Epithelial cell of proximal tubule (primary cell): ENCODE results near the gene DYRK2. TPM values are rescaled to one million over a fixed set of nuclear protein-coding genes. Genes with fewer than 3 reads are reported as not detected.

ENCODE experiments used
- DNase-seq: peaks from one replicate; pipeline ENCODE4 v3.0.0-alpha.2; 2011; ENCODE audit warnings: low read depth
- H3K4me3 ChIP-seq: 2 replicates; pipeline ENCODE4 v1.5.1; 2011; ENCODE audit warnings: low read depth, mild to moderate bottlenecking, low read length
- total RNA-seq: library from RNA; depleted of rRNA; stranded (reverse); fragments of >200 nt; gene quantifications from 2 replicates; pipeline ENCODE4 v1.2.3, GENCODE V29; 2015
- TF ChIP-seq, protein P1 (sequence below): conservative IDR thresholded peaks from 2 replicates; pipeline ENCODE4 v1.5.1; 2012; ENCODE audit warnings: low read depth, mild to moderate bottlenecking, low read length

DYRK2 gene
- total RNA-seq, 1 donor from 2014 or later: 29.6 TPM

DNA sequence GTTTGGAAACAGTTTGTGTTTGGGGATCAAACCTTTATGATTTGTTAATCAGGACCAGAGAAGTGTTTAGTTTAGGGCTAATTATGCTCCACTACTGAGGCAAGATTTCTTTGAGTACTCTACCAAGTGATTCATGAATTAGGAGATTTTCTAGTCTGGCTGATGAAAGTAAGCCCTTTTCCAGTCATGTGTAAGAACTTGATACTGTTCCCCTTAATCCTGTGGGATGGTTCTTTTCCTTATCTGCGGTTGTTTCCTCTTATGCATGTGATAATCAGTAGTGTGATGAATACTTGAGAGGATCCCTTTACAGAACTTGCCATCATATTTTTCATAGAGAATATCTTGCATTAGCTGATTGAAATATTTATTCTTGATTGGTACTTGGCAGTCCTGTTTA is 42.1 kb downstream of the DYRK2 start:
- H3K4me3 ChIP-seq: no peak overlapping the region
- TF ChIP-seq, protein P1, sequence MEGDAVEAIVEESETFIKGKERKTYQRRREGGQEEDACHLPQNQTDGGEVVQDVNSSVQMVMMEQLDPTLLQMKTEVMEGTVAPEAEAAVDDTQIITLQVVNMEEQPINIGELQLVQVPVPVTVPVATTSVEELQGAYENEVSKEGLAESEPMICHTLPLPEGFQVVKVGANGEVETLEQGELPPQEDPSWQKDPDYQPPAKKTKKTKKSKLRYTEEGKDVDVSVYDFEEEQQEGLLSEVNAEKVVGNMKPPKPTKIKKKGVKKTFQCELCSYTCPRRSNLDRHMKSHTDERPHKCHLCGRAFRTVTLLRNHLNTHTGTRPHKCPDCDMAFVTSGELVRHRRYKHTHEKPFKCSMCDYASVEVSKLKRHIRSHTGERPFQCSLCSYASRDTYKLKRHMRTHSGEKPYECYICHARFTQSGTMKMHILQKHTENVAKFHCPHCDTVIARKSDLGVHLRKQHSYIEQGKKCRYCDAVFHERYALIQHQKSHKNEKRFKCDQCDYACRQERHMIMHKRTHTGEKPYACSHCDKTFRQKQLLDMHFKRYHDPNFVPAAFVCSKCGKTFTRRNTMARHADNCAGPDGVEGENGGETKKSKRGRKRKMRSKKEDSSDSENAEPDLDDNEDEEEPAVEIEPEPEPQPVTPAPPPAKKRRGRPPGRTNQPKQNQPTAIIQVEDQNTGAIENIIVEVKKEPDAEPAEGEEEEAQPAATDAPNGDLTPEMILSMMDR: no peak
- no peak for DNase-seq

DNA sequence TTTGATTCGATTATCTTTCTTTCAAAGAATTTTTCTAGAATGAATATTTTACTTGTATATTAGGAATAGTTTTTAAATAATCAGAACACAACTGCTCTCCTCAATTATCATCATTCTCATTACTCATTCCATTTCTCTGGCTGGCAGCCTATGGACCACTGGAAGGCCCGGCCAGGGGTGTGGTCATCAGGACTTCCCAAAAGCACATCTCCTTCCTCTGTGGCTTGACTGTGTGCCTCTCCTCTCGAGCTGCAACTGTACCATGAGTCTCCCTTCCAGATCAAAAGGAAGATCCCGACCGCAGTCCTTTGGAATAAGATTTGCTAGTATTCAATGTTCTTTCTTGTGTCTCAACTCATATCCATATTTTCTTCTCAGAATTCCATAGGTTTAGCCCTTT is 42.7 kb downstream of the DYRK2 start:
- no peak for DNase-seq
- TF ChIP-seq, protein P1: no peak
- no peak overlapping the region for H3K4me3 ChIP-seq

DNA sequence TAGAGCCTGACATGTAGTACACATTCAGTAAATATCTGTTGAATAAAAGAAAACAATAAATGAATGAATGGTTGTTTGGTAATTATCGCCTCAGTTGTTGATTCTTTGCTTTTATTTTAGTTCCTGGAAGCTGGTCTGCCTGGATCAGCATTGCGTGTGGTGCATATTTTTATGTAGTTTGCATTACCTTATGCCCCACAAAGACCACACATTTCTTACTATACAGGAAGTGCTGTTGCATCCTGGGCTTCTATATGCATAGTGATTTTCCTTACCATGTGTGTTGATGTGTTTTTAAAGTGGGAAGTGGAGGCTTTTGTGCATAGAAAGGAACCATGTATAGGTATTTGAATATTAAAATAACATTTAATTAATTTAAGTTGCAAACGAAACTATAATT is 43.6 kb downstream of the DYRK2 start:
- DNase-seq: no peak
- H3K4me3 ChIP-seq: no peak overlapping the region
- TF ChIP-seq, protein P1: no peak

DNA sequence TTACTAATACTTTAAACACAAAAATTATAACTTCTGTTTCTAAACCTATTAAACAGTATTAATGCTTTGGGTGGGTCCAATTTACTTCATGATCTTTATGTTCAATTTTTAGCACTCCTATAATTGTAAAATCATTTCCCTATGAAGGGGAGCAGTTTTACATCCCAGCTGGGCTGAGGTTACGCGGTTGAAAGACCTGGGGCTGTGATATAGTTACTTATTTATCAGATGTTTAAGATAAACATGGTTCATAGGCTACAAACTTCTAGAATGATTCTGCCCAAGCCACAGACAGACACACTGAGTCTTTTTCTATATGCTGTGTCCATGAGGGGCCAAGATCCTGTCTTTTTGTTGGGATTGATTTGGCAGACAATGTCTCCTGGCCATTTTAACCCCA is 44.4 kb downstream of the DYRK2 start:
- no peak for DNase-seq
- TF ChIP-seq, protein P1: no peak
- no peak overlapping the region for H3K4me3 ChIP-seq

DNA sequence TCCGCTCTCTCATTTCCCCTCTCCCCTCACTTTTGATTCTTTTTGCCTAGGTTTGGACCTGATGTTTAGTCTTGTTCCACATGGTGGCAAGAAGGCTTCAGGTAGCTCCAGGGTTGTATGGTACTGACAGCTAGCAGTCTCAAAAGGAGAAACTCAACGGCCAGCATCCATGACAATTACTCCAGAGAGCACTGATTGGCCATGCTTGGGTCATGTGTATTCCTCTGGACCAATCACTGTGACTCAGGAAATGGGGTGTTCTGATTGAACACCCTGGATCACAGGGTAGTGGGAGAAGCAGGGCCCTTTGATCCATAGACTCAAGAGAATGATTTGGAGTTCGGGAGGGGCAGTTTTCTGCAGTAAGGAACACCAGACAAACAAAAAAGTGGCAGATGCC is 45.3 kb downstream of the DYRK2 start:
- TF ChIP-seq, protein P1: no peak
- DNase-seq: no peak
- no peak overlapping the region for H3K4me3 ChIP-seq

DNA sequence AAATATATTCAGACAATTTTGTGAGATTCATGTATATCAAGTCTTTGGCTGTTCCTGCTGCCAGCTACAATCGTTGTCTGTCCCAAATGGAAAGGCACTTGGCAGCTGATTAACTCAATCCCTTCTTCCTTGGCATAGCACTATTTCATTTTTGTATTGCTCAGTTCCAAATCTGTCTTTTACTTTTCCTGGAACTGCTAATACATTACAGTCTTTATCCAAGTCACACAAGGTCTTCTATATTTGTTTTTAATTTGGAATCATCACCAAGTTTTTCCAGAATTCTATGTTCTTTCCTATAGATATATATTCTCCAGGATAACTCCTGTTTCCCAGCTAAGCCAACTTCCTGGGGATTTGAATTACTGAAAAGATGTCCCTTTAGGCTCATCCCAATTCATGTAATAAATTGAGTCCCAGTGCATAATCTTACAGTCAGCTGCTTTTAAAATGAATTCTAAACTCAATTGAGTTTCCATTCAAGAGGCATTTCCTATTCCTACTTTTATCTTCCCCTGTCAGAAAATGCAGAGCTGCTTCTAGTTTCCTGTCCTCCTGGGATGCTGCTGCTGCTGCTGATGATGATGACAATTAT is 45.9 kb downstream of the DYRK2 start:
- TF ChIP-seq, protein P1: no peak
- no peak overlapping the region for H3K4me3 ChIP-seq
- DNase-seq: no peak

DNA sequence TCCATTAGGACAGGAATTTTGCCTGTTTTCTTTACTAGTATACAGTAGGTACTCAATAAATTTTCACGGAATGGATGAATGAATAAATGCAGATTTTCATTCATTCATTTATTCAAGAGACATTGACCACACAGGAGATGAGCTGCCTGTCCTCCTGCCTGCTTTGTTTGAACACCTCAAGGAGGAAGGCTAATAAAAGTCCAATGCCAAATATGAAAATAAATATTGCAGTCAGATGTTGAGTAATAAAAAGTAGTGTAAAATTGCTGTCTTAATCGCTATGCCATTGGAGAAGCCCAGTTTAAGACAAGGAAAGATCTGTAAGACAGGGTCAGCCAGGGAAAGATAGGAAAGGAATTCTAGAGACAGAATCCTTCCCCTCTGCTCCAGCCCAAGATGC is 47.4 kb downstream of the DYRK2 start:
- no peak overlapping the region for H3K4me3 ChIP-seq
- no peak for DNase-seq
- TF ChIP-seq, protein P1: no peak
